GM23248 (cell line): Measurements from ENCODE around the gene KCNQ5. TPM values are rescaled to one million over a fixed set of nuclear protein-coding genes. Genes with fewer than 3 reads are reported as not detected.

Source experiments
- DNase-seq: peaks from one replicate; pipeline ENCODE4 v3.0.0-alpha.2; 2015
- H2AFZ ChIP-seq: fragments of 200-600 bp; sonication (generic); 2 replicates; pipeline ENCODE4 v1.6.1; 2016; ENCODE audit warnings: antibody characterized with exemption
- H3F3A ChIP-seq: fragments of 200-600 bp; sonication (generic); 2 replicates; pipeline ENCODE4 v1.6.1; 2016; ENCODE audit warnings: mild to moderate bottlenecking, antibody characterized with exemption, mixed run types; ENCODE audit not compliant: insufficient read depth
- H3K27ac ChIP-seq: fragments of 200-600 bp; sonication (generic); 2 replicates; pipeline ENCODE4 v1.5.1; 2016; ENCODE audit warnings: mild to moderate bottlenecking
- H3K27me3 ChIP-seq: fragments of 200-600 bp; sonication (generic); replicated peaks from 2 replicates; pipeline ENCODE4 v1.6.1; 2016; ENCODE audit warnings: mild to moderate bottlenecking; ENCODE audit not compliant: insufficient read depth
- H3K36me3 ChIP-seq: fragments of 200-600 bp; sonication (generic); 2 replicates; pipeline ENCODE4 v1.6.1; 2016; ENCODE audit warnings: low read depth, mild to moderate bottlenecking
- H3K4me1 ChIP-seq: fragments of 200-600 bp; sonication (generic); 2 replicates; pipeline ENCODE4 v1.6.1; 2016; ENCODE audit warnings: mild to moderate bottlenecking; ENCODE audit not compliant: insufficient read depth
- H3K4me2 ChIP-seq: fragments of 200-600 bp; sonication (generic); one replicate; pipeline ENCODE4 v1.6.1; 2016; ENCODE audit warnings: mild to moderate bottlenecking; ENCODE audit not compliant: unreplicated experiment
- H3K4me3 ChIP-seq: fragments of 200-600 bp; sonication (generic); 2 replicates; pipeline ENCODE4 v1.5.1; 2016; ENCODE audit warnings: mild to moderate bottlenecking
- H3K79me2 ChIP-seq: fragments of 200-600 bp; sonication (generic); 2 replicates; pipeline ENCODE4 v1.6.1; 2016; ENCODE audit warnings: mild to moderate bottlenecking; ENCODE audit not compliant: insufficient read depth
- H3K9ac ChIP-seq: fragments of 200-600 bp; sonication (generic); 2 replicates; pipeline ENCODE4 v1.6.1; 2016; ENCODE audit warnings: mild to moderate bottlenecking
- H3K9me2 ChIP-seq: fragments of 200-600 bp; sonication (generic); 2 replicates; pipeline ENCODE4 v1.6.1; 2016; ENCODE audit warnings: mixed run types, mild to moderate bottlenecking, moderate library complexity; ENCODE audit not compliant: insufficient read depth
- H3K9me3 ChIP-seq: fragments of 200-600 bp; sonication (generic); one replicate; pipeline ENCODE4 v1.6.1; 2017; ENCODE audit warnings: low read depth
- H4K20me1 ChIP-seq: fragments of 200-600 bp; sonication (generic); 2 replicates; pipeline ENCODE4 v1.6.0; 2016; ENCODE audit not compliant: insufficient read depth
- EZH2 ChIP-seq: fragments of 200-600 bp; sonication (generic); IDR thresholded peaks from 2 replicates; pipeline ENCODE4 v1.6.1; 2018; ENCODE audit warnings: antibody characterized with exemption, mild to moderate bottlenecking; ENCODE audit not compliant: insufficient read depth, poor library complexity, severe bottlenecking
- EZH2phosphoT487 ChIP-seq: fragments of 200-600 bp; sonication (generic); IDR thresholded peaks from 2 replicates; pipeline ENCODE4 v1.6.1; 2018; ENCODE audit warnings: antibody characterized with exemption, moderate library complexity, mild to moderate bottlenecking, low read depth; ENCODE audit not compliant: insufficient read depth
- WGBS, 2 experiments: methylation state at CpG; one replicate each; pipeline ENCODE4 v1.1.6; 2015 to 2017; ENCODE audit warnings: low lambda C conversion rate in 2 of 2, low coverage in 1 of 2; ENCODE audit errors: missing lambda C conversion rate in 2 of 2; 5-methylcytosine and 5-hydroxymethylcytosine counted together
- in situ Hi-C: fragments of 300-500 bp; cut with MboI; formaldehyde crosslinking; loops from 2 replicates; pipeline ENCODE4 v1.15.0; 2020
- polyA plus RNA-seq: library from polyadenylated mRNA; unstranded; fragments of >200 nt; fragmentation: Nextera tagmentation; extraction: Ambion mirVana; gene quantifications from 2 replicates; pipeline ENCODE4 v1.2.1, GENCODE V29; 2016
- total RNA-seq: library from RNA; depleted of rRNA; stranded (reverse); fragments of >200 nt; shearing (Covaris generic); gene quantifications from 2 replicates; pipeline ENCODE4 v1.2.3, GENCODE V29; 2014

KCNQ5 gene
- total and polyA plus RNA-seq, 2 experiments from 2014 or later, result 5.7 to 10.8 TPM

DNA sequence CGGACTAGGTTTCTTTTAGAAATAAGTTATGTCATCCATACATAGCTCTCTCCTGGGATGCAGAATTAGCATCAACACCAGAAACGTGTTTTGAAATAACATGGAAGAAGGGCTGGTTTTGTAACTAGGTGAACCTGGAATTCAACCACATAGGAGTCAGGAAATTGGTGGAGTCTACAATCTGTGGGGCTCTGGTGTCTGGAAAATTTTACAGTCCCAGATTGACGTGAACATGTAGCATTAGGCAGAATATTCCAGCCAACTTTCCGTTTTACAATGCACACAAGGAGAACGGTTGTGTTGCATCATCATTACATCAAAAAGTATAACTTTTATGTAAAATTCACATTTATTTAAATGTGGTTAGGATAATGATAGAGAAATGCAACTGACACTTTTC, 1.9 kb downstream of the KCNQ5 start:
- 6 to 9% methylated on average over 5 of the region's 5 CpGs for WGBS, 2 experiments
- no peak for TF ChIP-seq EZH2phosphoT487
- no peak for TF ChIP-seq EZH2

GRCh38 chr6:72624557-72625160, 2.8 kb downstream of the KCNQ5 start:
- H3K4me2 ChIP-seq, result peak overlapping the region; percentile 93
- H3K79me2 ChIP-seq, result peaks cover 75% of the 10 kb centered on the region

More for the DNA sequence above, 1.9 kb downstream of the KCNQ5 start:
- Histone ChIP-seq H3K9me2 (no peaks in the 10 kb centered on the region; the same call in 1 of the 2 replicates), H3F3A (peaks cover 5% of the 10 kb centered on the region; the same call in 1 of the 2 replicates), H3K9me3 (no peaks in the 10 kb centered on the region), H3K4me2 (peak overlapping the region; percentile 93), H3K4me1 (peaks cover 13% of the 10 kb centered on the region), H2AFZ (peak overlapping the region; percentile 90), H3K79me2 (peaks cover 66% of the 10 kb centered on the region), H3K27ac (no peak overlapping the region), H3K9ac (peak overlapping the region; percentile 75), H3K27me3 (no peaks in the 10 kb centered on the region), H4K20me1 (no peaks in the 10 kb centered on the region), H3K36me3 (no peaks in the 10 kb centered on the region), H3K4me3 (peak overlapping the region; percentile 96)
- in situ Hi-C loops, result no loop called here
- DNase-seq, result peak; percentile 40

DNA sequence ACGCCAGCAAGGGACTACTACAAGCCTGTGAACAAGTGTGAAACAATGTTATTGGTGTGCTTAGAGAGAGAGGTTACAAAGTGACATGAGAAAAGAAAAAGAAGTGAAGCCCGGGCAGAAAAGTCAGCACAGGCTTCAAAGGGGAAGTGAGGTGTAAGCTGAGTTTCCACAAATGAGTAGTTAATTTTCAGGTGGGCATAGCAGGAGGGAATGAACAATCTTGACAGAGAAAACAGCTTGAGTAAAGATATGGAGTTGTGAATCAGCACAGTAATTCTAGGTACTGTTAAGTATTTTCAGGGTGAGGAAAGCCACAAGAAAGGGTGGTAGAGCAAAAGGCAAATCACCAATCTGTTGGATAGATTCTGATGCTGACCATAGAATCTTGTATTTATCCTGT, 4.3 kb downstream of the KCNQ5 start:
- Histone ChIP-seq H3K9me2 (no peaks in the 10 kb centered on the region; the same call in 1 of the 2 replicates), H4K20me1 (no peaks in the 10 kb centered on the region), H3K27me3 (no peaks in the 10 kb centered on the region), H3K4me2 (no peak overlapping the region), H3K36me3 (no peaks in the 10 kb centered on the region), H3K4me1 (peaks cover 8% of the 10 kb centered on the region), H2AFZ (no peak overlapping the region), H3K9me3 (no peaks in the 10 kb centered on the region), H3K27ac (no peak overlapping the region), H3K4me3 (no peak overlapping the region), H3K79me2 (peaks cover 89% of the 10 kb centered on the region), H3F3A (peaks cover 5% of the 10 kb centered on the region; the same call in 1 of the 2 replicates), H3K9ac (no peak overlapping the region)
- 66 to 67% methylated on average over 2 of the region's 2 CpGs for WGBS, 2 experiments
- DNase-seq, result no peak
- TF ChIP-seq EZH2phosphoT487 (no peak), EZH2 (no peak)
- in situ Hi-C loops, result no loop called here

More at GRCh38 chr6:72624557-72625160, 2.8 kb downstream of the KCNQ5 start:
- no peaks in the 10 kb centered on the region for H3K9me3 ChIP-seq
- peaks cover 5% of the 10 kb centered on the region; the same call in 1 of the 2 replicates for H3F3A ChIP-seq
- H3K27ac ChIP-seq, result no peak overlapping the region
- H3K9ac ChIP-seq, result 0 out of 2 replicates have a peak overlapping the region, but pooled peaks have one; percentile 75
- H3K36me3 ChIP-seq, result no peaks in the 10 kb centered on the region
- H3K9me2 ChIP-seq, result no peaks in the 10 kb centered on the region; the same call in 1 of the 2 replicates
- TF ChIP-seq EZH2phosphoT487 (no peak), EZH2 (no peak)
- peaks cover 11% of the 10 kb centered on the region for H3K4me1 ChIP-seq
- no peaks in the 10 kb centered on the region for H4K20me1 ChIP-seq
- in situ Hi-C loops, result no loop called here
- H2AFZ ChIP-seq, result no peak overlapping the region
- WGBS, 2 experiments, result 88 to 90% methylated on average over 3 of the region's 3 CpGs
- DNase-seq, result peak; percentile 63
- H3K4me3 ChIP-seq, result peak overlapping the region; percentile 96
- H3K27me3 ChIP-seq, result no peaks in the 10 kb centered on the region

- Histone ChIP-seq H3K79me2 (peaks cover 94% of the 10 kb centered on the region), H3K4me1 (peaks cover 17% of the 10 kb centered on the region), H3K27ac (no peak overlapping the region), H3K9me2 (no peaks in the 10 kb centered on the region; the same call in 1 of the 2 replicates), H4K20me1 (no peaks in the 10 kb centered on the region), H2AFZ (no peak overlapping the region), H3K9ac (no peak overlapping the region), H3F3A (peaks cover 19% of the 10 kb centered on the region), H3K36me3 (no peaks in the 10 kb centered on the region), H3K27me3 (no peaks in the 10 kb centered on the region), H3K4me2 (no peak overlapping the region), H3K9me3 (no peaks in the 10 kb centered on the region), H3K4me3 (no peak overlapping the region)
- no peak for TF ChIP-seq EZH2phosphoT487
- TF ChIP-seq EZH2, result no peak
- DNase-seq, result no peak
- in situ Hi-C loops, result no loop called here
Observed at GRCh38 chr6:72627539-72627938, 5.7 kb downstream of the KCNQ5 start.

GRCh38 chr6:72631480-72631879, 9.6 kb downstream of the KCNQ5 start:
- peak; percentile 73 for DNase-seq
- H3F3A ChIP-seq, result peaks cover 21% of the 10 kb centered on the region
- in situ Hi-C loops, result no loop called here

More at GRCh38 chr6:72631480-72631879, 9.6 kb downstream of the KCNQ5 start:
- H3K9me2 ChIP-seq, result no peaks in the 10 kb centered on the region
- peaks cover 5% of the 10 kb centered on the region; the same call in 1 of the 2 replicates for H3K36me3 ChIP-seq
- H3K79me2 ChIP-seq, result peaks cover 94% of the 10 kb centered on the region
- no peaks in the 10 kb centered on the region for H3K9me3 ChIP-seq
- no peaks in the 10 kb centered on the region for H4K20me1 ChIP-seq
- H3K4me2 ChIP-seq, result peak overlapping the region; percentile 23
- H3K4me1 ChIP-seq, result peaks cover 13% of the 10 kb centered on the region
- H2AFZ ChIP-seq, result no peak overlapping the region
- TF ChIP-seq EZH2 (no peak), EZH2phosphoT487 (no peak)
- no peaks in the 10 kb centered on the region for H3K27me3 ChIP-seq
- H3K27ac ChIP-seq, result no peak overlapping the region
- H3K4me3 ChIP-seq, result no peak overlapping the region
- H3K9ac ChIP-seq, result no peak overlapping the region
